Lower leg skin (tissue), 3 donors: Measurements from ENCODE around the gene DGUOK.
A peak's percentile ranks its signal among the peaks of the same experiment; 100 is the strongest.

Source experiments
- POLR2A ChIP-seq, 2 donors: fragments of 450-650 bp; IDR thresholded peaks; one replicate each; pipeline ENCODE4 v1.6.1; 2016 to 2017; ENCODE audit warnings: antibody characterized with exemption in 2 of 2, mild to moderate bottlenecking in 1 of 2, moderate library complexity in 1 of 2
- TF ChIP-seq, protein P1 (sequence below), 3 donors: fragments of 450-650 bp; IDR thresholded peaks; one replicate each; pipeline ENCODE4 v1.5.1; 2016; ENCODE audit warnings: antibody characterized with exemption in 3 of 3, mild to moderate bottlenecking in 3 of 3, moderate library complexity in 2 of 3

DNA sequence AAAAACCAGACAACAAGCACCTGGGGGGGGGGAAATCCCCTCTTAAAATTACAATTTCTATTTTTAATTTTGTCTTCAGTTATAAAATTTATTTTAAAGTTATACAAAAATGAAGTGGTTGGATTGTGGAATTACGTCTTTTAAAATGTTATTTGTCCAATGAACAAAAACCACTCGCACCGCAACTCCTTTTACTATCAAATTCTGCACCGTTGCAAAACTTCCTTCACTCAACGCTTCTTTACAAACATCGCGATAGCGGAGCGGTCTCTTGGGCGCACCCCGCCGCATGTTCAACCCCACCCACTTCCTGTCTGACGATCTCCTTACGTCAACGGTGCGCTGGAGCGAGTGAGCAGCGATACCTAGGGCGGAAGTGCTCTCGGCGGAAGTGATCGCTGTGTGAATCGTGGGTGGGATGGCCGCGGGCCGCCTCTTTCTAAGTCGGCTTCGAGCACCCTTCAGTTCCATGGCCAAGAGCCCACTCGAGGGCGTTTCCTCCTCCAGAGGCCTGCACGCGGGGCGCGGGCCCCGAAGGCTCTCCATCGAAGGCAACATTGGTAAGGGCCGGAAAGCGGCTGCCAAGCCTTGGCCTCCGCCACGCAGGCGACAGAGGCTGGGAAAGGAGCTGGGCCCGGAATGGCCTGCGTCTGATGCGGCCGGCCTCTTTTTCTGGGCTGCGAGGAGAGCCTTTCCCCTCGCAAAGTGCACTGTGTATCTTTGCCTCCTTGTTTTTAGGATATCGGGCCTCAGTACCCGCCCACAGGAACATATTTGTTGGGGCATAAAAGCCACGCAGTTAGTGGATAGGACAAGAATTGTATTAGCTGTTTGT is at the start of gene DGUOK:
- TF ChIP-seq, protein P1, sequence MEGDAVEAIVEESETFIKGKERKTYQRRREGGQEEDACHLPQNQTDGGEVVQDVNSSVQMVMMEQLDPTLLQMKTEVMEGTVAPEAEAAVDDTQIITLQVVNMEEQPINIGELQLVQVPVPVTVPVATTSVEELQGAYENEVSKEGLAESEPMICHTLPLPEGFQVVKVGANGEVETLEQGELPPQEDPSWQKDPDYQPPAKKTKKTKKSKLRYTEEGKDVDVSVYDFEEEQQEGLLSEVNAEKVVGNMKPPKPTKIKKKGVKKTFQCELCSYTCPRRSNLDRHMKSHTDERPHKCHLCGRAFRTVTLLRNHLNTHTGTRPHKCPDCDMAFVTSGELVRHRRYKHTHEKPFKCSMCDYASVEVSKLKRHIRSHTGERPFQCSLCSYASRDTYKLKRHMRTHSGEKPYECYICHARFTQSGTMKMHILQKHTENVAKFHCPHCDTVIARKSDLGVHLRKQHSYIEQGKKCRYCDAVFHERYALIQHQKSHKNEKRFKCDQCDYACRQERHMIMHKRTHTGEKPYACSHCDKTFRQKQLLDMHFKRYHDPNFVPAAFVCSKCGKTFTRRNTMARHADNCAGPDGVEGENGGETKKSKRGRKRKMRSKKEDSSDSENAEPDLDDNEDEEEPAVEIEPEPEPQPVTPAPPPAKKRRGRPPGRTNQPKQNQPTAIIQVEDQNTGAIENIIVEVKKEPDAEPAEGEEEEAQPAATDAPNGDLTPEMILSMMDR (IDR thresholded peaks at IDR 0.05), result no peak
- peak in 1 of 2 donors; percentile 56 for TF ChIP-seq POLR2A (IDR thresholded peaks at IDR 0.05)
